Dedifferentiated amniotic fluid mesenchymal stem cell (primary cell): ENCODE data around the gene HOXD1.

Source experiments
- DNase-seq: peaks from one replicate; pipeline ENCODE4 v3.0.0-alpha.2; 2016; ENCODE audit errors: extremely low spot score

Gene HOXD1

DNA sequence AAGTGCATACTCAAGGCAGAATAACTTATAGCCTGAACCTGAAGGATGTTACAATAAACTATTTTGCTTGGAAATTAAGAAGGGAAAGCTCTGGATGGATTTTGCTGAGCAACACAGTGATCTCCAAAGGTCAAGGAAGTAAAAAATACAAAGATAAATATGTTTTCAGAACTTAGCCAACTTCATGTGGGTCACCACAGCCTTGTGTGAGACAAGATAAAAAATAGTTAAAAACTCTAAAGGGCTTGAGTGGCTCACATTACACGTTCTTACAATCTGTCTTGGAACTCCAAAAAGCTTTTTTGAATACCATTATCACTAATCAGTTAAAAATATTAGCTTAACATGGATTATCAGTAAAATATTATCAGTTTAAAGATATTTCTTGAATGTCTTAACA lies 51.8 kb downstream of the HOXD1 start:
- no peak for DNase-seq
